GM18951 (cell line): ENCODE measurements around the gene C11orf91.
"Not testable (repeated sequence)": the region's sequence is repeated elsewhere in the genome, so short reads cannot be mapped to it uniquely, and the experiment has no call there.

Experiments used
- POLR2A ChIP-seq: IDR thresholded peaks from 4 replicates; pipeline ENCODE4 v1.6.1; 2011; ENCODE audit warnings: mild to moderate bottlenecking; ENCODE audit not compliant: insufficient read length, insufficient read depth; ENCODE audit errors: extremely low read depth
- in situ Hi-C: fragments of 300-500 bp; cut with MboI; formaldehyde crosslinking; loops from one replicate; pipeline ENCODE4 v1.12.0; 2022; ENCODE audit warnings: low sequenced_read_pairs, mixed read lengths, inconsistent platforms; ENCODE audit not compliant: unreplicated experiment

Gene C11orf91

DNA sequence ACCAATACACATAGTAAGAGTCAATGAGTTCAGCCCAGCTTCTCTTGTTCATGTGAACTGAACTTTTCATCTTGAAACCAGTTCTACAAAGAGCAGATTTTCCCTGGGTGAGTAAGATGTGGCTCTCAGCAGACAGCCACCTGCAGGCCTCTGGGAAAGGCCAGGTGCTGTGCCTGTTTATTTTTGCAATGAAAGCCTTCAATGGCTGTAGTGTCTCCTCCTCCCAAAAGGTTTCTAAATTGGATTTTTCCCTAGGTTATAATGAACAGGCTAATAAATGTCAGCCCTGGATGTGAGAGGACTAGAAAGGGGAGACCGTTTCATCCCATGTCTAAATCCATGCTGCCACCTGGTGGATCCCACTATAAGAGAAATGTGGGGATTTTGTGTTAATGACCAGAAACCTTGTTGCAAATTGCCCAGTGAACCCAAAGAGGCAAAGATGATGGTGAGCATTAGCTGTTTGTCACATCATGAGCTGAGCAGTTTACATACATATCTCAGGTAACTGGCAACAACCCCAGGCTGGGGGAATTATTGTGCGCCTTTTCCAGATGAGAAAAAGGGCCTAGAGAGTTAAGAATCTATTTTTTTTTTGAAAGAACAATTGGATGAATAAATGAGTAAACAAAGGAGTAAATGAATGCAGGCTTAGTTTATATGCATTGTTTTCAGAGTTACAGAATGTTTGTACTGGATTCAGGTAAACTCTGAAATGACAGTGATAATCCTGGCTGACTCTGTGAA lies 12.7 kb downstream of the C11orf91 start:
- no peak for TF ChIP-seq POLR2A
- in situ Hi-C loops, result loop anchor here (5.0 kb wide), 1 partner anchor 326 kb away; no protein-coding TSS in a partner anchor

DNA sequence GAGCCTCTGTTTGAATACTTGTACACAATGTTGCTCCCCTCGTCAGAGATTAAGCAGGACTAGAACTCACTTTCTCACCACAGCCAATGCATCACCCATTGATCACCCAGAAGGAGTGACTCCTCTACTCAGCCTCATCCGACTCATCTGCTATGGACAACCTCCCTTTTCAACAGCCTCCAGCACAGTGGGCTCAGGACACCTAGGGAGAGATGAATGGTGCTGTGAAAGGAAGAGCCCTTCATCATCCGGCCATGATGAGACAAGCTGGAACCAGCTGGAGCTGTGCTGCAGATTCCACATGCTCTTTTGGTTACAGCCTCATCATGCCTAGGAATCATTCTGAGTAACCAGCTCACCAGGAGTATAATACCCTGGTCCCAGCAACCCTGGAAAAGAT lies 15.5 kb downstream of the C11orf91 start:
- in situ Hi-C loops, result loop anchor here (5.0 kb wide), 1 partner anchor 323 kb away; no protein-coding TSS in a partner anchor
- no peak for TF ChIP-seq POLR2A

DNA sequence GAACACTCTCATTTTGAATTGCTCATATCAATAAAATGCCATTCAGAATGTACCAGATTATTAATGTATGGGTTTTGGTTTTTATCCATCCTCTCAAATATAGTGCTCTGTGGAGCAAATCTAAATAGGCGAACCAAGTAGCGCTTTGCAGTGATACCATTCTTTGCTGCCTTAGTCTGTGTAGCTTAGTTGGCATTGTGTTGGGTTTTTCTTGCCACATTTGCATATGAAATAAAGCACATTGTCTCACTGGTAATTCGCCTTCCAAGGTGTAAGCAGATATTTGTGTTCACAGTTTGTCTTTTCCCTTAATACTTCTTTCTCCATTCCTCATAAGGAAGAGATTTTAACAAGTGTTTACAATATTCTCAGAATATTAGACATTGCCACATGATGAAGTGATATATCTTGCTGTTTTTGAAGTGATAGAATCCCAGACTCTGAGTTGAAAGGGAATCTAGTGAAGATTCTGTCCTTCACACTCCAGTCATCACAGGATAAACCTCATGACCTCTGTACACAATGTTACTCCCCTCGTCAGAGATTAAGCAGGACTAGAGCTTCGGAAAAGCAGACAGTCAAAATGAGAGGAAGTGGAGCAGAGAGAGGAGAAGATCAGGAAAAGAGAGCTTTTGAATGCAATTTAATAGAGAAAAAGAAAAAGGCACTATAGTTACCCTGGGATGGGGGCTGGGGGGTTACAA lies 16.5 kb downstream of the C11orf91 start:
- TF ChIP-seq POLR2A, result no peak
- in situ Hi-C loops, result no loop called here

DNA sequence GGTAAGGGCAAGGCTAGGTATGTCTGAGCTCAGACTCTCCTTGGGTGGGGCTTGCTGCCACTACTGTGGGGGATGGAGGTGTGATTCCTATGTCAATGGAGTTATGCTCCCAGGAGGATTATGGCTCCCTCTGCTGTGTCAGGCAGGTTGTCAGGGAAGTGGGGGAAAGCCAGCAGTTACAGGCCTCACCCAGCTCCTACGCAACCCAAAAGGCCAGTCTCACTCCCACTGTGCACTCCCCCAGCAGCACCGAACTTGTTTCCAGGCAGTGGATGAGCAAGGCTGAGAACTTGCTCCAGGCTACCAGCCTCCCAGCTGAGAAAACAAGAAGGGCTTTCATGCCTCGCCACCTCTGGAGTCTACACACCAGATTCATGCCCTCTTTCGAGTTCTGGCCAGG lies 18.2 kb downstream of the C11orf91 start:
- TF ChIP-seq POLR2A, result no peak
- in situ Hi-C loops, result no loop called here

DNA sequence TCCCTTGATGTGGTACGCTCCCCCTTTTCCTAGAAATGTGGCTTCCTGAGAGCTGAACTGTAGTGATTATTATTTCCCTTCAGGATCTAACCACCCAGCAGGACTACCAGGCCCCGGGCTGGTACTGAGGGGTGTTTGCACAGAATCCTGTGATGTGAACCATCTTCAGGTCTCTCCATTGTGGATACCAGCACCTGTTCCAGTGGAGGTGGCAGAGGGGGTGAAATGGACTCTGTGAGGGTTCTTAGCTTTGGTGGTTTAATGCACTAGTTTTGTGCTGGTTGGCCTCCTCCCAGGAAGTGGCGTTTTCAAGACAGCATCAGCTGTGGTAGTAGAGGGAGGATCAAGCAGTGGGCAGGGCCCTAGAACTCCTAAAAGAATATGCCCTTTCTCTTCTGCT lies 18.6 kb downstream of the C11orf91 start:
- in situ Hi-C loops, result no loop called here
- no peak for TF ChIP-seq POLR2A

DNA sequence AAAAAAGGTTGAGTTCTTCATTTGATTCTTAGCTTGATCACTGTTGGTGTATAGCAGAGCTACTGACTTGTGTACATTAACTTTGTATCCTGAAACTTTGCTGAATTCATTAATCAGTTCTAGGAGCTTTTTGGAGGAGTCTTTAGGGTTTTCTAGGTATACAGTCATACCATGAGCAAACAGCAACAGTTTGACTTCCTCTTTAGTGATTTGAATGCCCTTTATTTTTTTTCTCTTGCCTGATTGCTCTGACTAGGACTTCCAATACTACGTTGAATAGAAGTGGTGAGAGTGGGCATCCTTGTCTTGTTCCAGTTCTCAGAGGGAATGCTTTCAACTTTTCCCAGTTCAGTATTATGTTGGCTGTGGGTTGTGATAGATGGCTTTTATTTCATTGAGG lies 22.0 kb downstream of the C11orf91 start:
- in situ Hi-C loops, result not testable (repeated sequence)

DNA sequence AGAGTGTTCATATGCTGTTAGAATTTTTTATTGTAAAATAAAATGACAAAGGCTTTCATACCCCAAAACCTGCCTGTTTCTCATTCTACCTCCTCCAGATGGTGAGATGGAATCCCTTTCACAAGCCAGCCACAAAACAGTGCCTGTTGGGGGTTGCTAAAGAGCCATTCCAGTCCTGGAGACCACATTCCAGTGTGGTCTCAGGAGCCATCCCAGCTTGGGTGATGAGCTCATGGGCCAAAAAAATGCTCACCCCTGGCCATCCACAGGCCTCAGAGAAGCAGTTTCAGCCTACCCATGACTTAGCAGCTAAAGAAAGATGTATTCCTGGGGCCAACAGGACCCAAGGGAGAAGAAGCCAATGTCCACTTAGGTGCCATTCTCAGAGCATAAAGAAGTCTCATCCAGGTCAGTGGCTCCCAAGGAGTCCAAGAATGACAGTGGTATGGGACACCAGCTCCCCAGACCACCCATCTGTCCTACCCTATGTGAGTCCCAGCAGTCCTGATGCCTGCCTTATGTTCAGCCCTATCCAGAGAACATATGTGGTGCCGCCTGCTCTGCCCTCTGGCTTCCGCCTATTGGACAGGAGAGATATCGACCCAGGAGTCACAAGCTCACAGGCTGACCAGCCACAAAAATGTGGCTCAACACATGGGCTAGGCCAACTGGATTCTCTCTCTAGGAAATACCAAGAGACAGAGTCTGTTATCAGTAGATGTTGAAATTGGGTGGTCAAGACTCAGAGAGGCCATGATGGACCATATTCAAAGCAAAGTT lies 26.4 kb downstream of the C11orf91 start:
- no peak for TF ChIP-seq POLR2A
- in situ Hi-C loops, result no loop called here

DNA sequence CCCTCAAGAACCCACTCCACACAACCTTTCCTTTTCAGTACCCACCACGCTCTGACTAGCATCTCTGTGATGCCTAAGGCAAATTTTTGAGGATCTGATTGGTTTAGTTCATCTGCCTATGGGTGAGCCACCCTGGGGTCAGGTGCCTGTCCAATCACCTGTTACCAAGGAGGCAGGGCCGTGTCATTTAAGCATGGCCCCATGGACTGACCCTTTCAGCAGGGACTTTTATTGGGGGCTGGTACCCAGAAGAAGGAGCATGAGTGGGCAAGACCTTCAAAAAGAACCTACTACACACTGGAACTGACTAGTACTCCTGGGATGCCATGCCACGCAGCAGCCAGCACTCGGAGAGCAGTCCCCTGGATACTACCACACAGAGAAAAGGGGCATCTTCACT lies 28.4 kb downstream of the C11orf91 start:
- in situ Hi-C loops, result no loop called here

DNA sequence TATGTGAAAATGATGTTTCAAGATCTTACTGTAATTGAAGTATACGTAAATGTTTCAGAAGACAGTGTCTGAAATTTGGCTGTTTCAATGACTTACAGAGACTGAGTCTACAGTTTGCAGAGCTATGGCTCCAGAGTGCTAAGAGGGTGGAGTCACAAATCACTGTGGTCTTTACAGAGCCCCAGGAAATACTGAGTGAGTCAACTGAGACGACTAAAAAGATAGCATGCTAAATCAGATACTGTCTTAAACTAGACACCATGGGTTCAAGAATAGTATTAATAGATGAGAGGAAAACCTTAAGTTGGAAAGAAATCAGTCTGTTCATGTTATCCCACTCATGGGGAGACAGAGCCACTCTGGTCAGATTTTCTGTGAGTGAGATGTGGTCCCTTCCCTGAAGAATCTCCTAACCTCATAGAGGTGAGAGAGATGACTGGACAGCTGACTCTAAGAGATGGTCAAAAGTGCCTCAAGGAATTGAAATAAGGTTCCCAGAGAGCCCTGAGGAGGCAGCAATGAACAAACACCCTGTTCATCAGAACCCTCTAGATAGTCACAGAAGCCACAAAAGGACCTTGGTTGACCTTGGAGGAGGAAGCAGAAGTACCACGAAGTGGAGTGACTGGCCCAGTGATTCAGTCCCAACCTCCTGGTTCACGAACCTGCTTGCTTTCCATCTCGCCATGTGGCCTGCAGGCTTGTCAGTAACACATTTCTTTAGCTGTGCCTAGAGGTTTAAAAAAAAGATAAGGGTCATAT lies 30.2 kb downstream of the C11orf91 start:
- in situ Hi-C loops, result no loop called here
- no peak for TF ChIP-seq POLR2A

More for the DNA sequence above, 28.4 kb downstream of the C11orf91 start:
- TF ChIP-seq POLR2A, result no peak

DNA sequence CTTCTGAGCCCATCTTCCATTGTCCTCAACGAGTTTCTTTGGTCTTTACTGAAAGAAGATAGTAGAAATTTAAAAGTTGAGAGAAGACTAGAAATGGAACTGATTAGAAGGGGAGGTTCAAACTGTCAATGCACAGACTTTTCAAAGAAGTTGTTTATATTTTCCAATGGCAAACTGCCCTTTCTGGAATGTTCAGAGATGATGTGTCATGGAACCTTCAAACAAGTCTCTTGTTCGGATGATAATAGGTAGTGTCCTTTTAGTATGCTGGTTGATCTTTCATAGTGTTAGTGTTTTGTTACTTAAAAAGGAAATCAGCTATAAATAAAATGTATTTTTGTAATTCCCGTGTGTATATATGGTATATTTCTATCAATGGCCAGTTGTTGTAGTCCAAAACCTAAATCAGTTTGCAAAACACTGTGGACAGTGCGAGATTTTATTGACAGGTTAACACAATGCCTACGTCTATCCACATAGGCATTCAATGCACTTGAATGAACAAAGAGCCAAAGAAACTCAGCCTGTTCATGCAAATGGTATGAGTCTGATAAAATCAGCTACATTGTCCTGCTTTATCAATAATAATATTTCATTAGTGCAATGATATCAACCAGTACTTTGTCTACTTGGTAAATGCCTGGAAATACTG lies 30.9 kb downstream of the C11orf91 start:
- TF ChIP-seq POLR2A, result no peak
- in situ Hi-C loops, result no loop called here

DNA sequence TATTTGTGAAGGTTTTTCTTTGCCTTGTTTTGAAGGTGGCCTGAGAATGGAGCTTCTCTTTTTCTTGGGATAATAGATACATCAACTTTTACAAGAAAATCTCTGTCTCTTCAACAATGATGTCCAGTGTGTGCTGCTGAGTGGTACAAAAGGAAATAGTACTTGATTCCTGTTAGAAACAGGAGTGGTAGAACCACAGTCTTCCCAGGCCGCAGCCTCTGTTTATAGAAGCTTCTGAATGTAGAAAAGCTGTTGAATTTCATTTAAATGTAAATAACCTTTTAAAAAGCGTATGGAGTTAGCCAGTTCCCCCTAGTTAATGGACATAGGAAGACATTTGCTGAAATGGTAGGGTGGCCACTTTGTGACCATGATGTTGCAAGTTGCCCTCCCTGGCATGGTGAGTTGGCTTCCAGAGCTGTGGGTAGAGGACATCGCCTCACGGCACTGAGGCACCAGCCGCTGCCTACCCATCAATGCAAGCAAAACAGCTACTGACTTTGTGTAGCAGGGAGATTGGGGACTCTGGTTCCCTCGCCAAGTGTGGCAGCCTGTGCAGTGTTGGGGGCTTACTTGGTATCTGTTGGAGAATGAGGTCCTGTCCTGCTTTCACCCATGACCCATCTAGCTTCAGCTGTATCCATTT lies 31.6 kb downstream of the C11orf91 start:
- no peak for TF ChIP-seq POLR2A
- in situ Hi-C loops, result no loop called here

DNA sequence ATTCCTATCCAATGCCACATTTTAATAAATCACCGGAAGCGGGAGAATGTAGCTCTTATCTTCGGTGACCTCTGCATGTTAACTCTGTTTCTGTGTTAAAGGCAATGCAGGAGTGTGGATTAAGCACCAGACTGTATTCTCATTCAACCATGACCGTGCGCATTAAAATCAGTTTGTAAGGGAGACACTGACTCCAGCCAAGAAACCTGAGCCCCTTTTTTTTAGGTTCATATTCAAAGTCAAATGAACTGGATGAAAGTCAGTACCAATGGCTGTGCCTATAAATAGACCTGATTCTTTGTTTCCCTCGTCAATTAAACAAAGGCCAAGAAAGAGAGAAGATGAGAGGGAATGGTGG lies 32.2 kb downstream of the C11orf91 start:
- in situ Hi-C loops, result no loop called here
- no peak for TF ChIP-seq POLR2A
